ENCODE results near the gene CCDC192.

- TF ChIP-seq, protein P1, sequence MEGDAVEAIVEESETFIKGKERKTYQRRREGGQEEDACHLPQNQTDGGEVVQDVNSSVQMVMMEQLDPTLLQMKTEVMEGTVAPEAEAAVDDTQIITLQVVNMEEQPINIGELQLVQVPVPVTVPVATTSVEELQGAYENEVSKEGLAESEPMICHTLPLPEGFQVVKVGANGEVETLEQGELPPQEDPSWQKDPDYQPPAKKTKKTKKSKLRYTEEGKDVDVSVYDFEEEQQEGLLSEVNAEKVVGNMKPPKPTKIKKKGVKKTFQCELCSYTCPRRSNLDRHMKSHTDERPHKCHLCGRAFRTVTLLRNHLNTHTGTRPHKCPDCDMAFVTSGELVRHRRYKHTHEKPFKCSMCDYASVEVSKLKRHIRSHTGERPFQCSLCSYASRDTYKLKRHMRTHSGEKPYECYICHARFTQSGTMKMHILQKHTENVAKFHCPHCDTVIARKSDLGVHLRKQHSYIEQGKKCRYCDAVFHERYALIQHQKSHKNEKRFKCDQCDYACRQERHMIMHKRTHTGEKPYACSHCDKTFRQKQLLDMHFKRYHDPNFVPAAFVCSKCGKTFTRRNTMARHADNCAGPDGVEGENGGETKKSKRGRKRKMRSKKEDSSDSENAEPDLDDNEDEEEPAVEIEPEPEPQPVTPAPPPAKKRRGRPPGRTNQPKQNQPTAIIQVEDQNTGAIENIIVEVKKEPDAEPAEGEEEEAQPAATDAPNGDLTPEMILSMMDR (IDR thresholded peaks at IDR 0.05) = no peak
- no peak for TF ChIP-seq ZFX (IDR thresholded peaks at IDR 0.05; ENCODE audit: borderline replicate concordance)
Measured at GRCh38 chr5:127732963-127733362, 29.8 kb downstream of the CCDC192 start.
